ENCODE measurements around the gene ATG7. TPM values are rescaled to one million over a fixed set of nuclear protein-coding genes. Genes with fewer than 3 reads are reported as not detected.
"Not testable (repeated sequence)": the region's sequence is repeated elsewhere in the genome, so short reads cannot be mapped to it uniquely, and the experiment has no call there.

Gene ATG7
- total and polyA plus RNA-seq, 8 donors = 25.0 to 73.3 (median 29.6) TPM

DNA sequence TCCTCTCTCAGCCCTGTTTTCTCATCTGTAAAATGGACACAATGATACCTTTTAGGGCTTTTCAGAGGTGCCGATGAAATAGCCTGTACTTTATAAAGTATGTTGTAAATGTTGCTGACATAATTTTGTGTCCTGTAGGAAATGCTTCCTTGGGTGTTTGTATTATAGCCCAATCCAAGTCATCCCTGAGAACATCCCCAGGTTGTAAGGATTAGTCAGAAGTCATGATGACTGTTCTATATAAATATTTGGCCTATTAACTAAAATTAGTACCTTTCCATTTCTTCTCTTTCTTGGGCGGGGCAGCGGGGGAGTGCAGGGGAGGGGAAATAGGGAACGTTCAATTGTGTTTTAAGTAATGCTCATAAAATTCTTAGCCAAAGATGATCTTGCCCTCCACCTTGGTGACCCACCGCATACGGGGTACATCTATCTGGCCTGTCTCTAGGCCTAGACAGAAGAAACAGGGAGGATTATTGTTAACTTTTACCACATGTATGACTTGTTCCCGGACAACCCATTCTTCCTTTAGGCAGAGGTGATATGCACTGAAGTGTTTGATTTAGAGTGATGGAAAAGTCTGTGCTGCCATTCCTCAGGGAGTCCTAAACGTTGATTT, 250.9 kb downstream of the ATG7 start:
- Histone ChIP-seq H3K4me3 (no peak overlapping the region), H3K27ac (peak overlapping the region in 1 of 2 donors; percentile 23), H3K27me3 (no peaks in the 10 kb centered on the region), H3K4me1 (no peaks in the 10 kb centered on the region), H3K9me3 (no peaks in the 10 kb centered on the region), H3K36me3 (no peaks in the 10 kb centered on the region)
- no peak for ATAC-seq
- DNase-seq = no peak
- TF ChIP-seq, protein P1, sequence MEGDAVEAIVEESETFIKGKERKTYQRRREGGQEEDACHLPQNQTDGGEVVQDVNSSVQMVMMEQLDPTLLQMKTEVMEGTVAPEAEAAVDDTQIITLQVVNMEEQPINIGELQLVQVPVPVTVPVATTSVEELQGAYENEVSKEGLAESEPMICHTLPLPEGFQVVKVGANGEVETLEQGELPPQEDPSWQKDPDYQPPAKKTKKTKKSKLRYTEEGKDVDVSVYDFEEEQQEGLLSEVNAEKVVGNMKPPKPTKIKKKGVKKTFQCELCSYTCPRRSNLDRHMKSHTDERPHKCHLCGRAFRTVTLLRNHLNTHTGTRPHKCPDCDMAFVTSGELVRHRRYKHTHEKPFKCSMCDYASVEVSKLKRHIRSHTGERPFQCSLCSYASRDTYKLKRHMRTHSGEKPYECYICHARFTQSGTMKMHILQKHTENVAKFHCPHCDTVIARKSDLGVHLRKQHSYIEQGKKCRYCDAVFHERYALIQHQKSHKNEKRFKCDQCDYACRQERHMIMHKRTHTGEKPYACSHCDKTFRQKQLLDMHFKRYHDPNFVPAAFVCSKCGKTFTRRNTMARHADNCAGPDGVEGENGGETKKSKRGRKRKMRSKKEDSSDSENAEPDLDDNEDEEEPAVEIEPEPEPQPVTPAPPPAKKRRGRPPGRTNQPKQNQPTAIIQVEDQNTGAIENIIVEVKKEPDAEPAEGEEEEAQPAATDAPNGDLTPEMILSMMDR (IDR thresholded peaks at IDR 0.05) = no peak
- intact Hi-C loops (cut with DNase I) = no loop called here

DNA sequence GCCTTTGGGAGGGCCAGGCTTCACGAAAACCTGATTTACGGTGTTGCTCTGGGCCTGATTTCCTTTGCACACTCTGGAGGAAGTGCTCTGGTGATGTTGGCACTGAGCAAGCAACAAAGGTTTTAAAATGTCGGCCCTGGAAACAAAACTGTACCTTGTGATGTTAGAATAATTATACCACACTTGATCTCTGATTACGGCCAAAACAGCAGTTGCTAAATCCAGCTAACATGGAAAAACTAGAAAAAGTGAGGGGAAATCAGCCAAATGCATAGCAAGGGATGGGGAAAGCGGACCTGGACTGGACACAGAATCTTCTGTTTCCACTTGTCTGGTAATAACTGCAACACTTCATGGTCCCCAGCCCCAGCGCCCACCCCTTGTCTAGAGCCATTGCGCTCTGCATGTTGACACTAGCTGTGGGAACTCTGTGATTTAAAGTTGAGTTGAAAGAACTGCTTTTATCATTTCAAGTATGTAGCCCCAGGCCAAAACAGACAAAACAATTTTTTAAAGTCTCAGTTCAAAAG, 251.4 kb downstream of the ATG7 start:
- intact Hi-C loops (cut with DNase I) = no loop called here
- no peak overlapping the region for H3K4me3 ChIP-seq
- no peaks in the 10 kb centered on the region for H3K9me3 ChIP-seq
- no peak for DNase-seq
- no peaks in the 10 kb centered on the region for H3K36me3 ChIP-seq
- no peak for ATAC-seq
- TF ChIP-seq, protein P1 (IDR thresholded peaks at IDR 0.05) = no peak
- H3K4me1 ChIP-seq = no peaks in the 10 kb centered on the region
- H3K27ac ChIP-seq = peak overlapping the region in 1 of 2 donors; percentile 23
- no peaks in the 10 kb centered on the region for H3K27me3 ChIP-seq

DNA sequence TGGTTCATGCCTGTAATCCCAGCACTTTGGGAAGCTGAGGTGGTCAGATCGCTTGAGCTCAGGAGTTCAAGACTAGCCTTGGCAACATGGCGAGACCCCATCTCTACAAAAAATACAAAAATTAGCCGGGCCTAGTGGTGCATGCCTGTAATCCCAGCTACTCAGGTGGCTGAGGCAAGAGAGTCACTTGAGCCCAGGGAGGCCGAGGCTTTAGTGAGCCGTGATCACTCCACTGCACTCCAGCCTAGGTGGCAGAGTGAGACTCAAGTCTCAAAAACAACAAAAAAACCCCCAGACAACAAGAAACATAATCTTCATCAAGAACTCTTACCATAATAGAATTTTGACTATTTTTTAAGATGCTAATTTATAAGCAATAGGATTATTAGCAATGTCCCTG, 253.9 kb downstream of the ATG7 start:
- DNase-seq; ATAC-seq; H3K36me3 ChIP-seq; intact Hi-C loops (cut with DNase I); H3K4me1 ChIP-seq; H3K9me3 ChIP-seq; H3K4me3 ChIP-seq; H3K27me3 ChIP-seq; H3K27ac ChIP-seq: not testable (repeated sequence)

DNA sequence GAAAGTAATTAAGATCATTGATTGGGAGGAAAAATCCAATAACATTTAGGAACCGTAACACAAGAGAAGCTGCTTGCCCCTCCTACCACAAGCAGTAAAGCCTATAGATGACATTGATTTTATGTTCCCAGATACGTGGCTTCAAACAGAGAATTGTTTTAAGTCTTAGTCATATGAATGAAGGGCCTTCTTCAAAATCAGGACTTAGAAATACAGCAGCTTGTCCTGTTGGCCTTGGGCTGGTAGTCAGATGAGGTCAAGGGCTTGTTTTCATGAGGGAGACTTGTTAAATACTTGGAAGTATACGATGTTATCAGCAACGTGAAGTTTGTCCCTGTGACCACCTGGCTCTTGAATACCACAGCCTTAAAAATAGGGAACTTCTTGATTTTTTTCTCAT, 257.1 kb downstream of the ATG7 start:
- ATAC-seq (no peak), DNase-seq (no peak)
- Histone ChIP-seq H3K36me3 (no peaks in the 10 kb centered on the region), H3K27me3 (no peaks in the 10 kb centered on the region), H3K9me3 (no peaks in the 10 kb centered on the region), H3K4me3 (no peak overlapping the region), H3K4me1 (no peaks in the 10 kb centered on the region), H3K27ac (no peak overlapping the region)
- TF ChIP-seq, protein P1 (IDR thresholded peaks at IDR 0.05) = no peak
- intact Hi-C loops (cut with DNase I) = no loop called here

DNA sequence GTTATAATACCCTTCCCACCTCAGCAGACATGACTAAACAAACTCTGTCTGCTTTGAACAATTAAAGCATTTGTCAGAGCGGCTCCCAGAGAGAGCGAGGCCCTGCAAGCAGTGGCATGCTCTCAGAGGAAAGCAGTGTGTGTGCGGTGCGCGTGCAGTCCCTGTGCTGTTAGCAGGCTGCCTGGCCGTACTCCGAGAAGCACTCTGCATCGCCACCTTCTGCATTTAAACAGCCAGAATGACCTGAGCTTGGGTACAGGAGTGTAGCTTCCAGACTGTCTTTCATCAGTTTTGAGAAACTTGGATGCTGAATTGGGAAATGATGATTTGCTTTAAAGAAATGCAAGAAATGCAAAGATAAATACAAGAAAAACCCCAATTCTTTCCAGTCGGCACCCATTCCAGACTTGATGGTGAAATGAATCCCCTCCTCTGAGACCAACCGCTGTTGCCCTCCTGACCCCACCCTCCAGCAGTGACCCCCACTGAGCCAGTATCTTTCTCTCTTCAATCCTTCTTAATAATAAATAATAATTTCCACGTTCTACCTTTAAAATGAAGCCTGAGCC, 258.0 kb downstream of the ATG7 start:
- peak in 1 of 4 donors; percentile 70 for DNase-seq
- intact Hi-C loops (cut with DNase I) = no loop called here
- Histone ChIP-seq H3K9me3 (no peaks in the 10 kb centered on the region), H3K4me3 (no peak overlapping the region), H3K4me1 (no peaks in the 10 kb centered on the region), H3K27ac (no peak overlapping the region), H3K36me3 (no peaks in the 10 kb centered on the region), H3K27me3 (no peaks in the 10 kb centered on the region)
- TF ChIP-seq, protein P1 (IDR thresholded peaks at IDR 0.05) = no peak
- peak; percentile 58 for ATAC-seq
